GM21529 (cell line): ENCODE results near the gene FMN2.

ENCODE experiments used
- ATAC-seq: cut with Tn5 transposase; IDR thresholded peaks from one replicate; pipeline ENCODE4 v1.9.1; 2021; ENCODE audit not compliant: unreplicated experiment

Gene FMN2

GRCh38 chr1:240193679-240194078 is 102.0 kb downstream of the FMN2 start:
- no peak for ATAC-seq

GRCh38 chr1:240194120-240194519 is 102.4 kb downstream of the FMN2 start:
- ATAC-seq, result no peak

DNA sequence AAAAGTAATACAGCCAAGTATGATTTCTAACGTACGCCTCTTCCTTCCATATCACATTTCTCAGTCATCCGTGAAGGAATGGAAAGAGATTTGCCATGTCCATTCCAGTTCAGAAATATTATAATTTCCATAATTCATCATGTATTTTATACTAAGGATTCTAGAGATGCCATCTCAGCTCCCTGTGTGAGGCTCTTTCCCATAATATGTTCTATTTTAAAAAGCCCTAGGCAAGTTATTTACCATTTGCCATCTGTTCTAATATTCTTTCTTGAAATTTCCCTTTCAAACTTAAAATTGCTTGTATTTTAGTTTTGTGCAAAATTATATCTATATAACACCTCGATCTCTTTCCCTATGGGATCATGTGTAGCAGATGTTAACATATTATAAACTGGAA is 106.7 kb downstream of the FMN2 start:
- no peak for ATAC-seq

GRCh38 chr1:240199758-240200645 is 108.3 kb downstream of the FMN2 start:
- ATAC-seq, result no peak

GRCh38 chr1:240201931-240202330 is 110.2 kb downstream of the FMN2 start:
- no peak for ATAC-seq

DNA sequence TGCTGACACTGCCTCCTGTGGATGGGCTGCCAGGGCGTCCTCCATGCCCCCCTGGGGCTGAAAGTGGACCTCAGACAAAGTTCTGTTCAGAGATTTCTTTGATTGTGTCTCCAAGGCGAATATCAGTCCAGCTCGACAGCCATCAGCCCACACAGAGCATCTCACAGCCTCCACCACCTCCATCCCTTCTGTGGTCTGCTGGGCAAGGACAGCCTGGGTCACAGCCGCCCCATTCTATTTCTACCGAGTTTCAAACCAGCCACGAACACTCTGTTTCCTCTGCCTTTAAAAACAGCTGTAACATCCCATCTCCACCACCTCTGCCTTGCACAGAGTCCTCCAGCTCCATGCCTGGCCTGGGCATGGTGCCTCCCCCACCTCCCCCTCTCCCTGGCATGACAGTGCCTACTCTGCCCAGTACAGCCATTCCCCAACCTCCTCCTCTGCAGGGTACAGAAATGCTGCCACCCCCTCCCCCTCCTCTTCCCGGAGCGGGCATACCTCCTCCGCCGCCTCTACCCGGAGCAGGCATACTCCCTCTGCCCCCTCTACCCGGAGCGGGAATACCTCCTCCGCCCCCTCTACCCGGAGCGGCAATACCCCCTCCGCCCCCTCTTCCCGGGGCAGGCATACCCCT is 115.5 kb downstream of the FMN2 start:
- ATAC-seq, result no peak

DNA sequence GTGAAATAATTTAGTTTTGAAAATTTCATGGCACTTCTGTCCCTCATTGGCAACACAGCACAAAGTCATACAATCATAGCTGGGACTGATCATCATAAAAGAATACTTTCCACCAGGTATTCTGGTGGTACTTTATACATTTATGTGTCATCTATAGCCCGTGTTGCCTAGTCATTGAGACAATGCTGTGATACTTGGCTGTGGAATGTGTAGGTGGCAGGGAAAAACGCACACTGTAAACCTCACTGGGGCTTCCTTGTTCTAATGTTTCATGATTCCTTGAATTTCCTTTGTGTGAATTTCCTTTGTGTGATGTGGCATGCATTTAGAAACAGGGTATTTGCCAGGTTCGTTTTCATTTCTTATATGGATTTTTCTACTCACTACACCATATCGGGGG is 118.3 kb downstream of the FMN2 start:
- no peak for ATAC-seq

- no peak for ATAC-seq
These were observed 120.9 kb downstream of the FMN2 start for GRCh38 chr1:240212556-240212955.

DNA sequence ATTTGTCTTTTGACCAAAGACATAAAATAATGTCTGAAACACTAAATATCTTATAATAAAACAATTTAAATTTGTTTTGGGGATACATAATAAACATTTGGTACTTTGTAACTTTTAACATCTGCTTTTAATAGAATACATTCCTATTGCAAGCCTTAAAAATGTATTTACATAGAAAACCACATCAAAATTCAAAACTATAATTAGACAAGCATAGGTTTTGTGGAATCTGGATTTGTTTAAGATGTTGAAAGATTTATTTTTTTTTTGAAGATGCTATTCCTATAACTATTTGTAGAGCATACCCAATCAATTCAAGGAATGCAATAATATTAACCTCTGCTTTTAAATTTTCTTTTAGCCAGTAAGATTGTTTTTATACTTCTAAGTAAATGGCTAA is 125.7 kb downstream of the FMN2 start:
- no peak for ATAC-seq

GRCh38 chr1:240219104-240219503 is 127.4 kb downstream of the FMN2 start:
- ATAC-seq, result no peak

DNA sequence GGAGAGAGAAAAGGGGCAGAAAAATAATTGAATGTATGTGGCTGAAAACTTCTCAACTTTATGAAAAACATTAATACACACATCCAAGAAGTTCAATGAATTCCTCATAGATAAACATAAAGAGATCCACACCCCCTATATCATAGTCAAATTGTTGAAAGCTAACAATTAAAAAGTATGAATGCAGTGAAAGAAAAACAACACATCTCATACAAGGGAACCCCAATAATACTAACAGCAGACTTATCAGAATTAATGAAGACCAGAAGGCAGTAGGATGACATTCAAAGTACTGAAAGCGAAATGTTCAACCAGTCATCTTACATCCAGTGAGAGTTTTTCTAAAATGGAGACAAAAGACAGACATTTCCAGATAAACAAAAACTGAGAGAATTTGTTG is 134.4 kb downstream of the FMN2 start:
- ATAC-seq, result no peak

GRCh38 chr1:240230816-240231215 is 139.1 kb downstream of the FMN2 start:
- no peak for ATAC-seq

- ATAC-seq, result no peak
These were observed 140.8 kb downstream of the FMN2 start for GRCh38 chr1:240232530-240232929.

- ATAC-seq, result no peak
These were observed 143.0 kb downstream of the FMN2 start for GRCh38 chr1:240234485-240235210.

DNA sequence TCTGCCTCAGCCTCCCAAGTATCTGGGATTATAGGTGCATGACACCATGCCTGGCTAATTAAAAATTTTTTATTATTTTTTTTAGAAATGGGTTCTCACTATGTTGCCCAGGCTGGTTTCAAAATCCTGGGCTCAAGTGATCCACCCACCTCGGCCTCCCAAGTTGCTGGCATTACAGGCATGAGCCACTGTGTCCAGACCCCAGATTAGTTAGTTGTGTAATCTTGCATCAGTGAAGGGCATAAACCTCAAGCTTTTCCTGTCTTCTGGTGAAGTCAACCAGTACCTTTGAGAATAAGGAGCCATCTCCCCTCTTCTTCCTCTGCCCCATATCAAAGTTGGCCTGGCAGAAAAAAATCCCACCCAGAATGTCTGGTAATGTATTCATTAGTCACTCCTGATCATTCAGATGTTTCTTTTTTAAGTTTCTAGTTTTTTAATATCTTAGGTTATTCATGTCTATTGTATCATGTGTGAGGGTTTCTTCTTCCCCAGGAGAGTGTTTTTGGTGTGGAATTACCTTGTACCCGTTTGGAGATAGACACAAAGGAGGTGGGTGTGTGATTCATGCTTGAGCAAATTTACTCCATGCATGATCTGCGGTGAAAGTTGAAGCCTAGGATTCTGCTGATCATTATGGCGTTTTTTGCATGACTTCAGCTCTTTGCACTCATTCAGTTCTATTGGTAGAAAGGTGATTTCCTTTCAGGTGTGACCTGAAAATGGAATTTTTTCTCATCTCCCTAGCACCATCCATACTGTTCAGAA is 144.0 kb downstream of the FMN2 start:
- no peak for ATAC-seq

DNA sequence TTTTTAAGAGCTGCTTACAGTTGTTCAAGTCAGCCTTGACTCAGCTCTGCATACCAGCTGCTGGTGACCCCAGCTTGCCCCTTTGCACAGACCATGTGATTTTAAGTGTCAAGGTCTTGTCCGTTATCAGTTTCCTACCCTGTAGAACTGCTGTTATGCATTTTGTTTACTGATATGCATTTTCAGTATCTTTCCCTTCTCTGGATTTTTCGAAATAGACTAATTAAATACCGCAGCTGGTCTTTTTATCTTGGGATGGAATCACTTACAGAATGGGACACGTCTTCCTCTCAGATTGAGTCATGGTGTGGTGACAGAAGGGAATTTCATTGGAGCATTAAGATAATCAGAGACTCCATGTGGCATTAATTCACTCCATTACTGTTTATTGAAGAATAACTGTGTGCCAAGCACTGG is 145.6 kb downstream of the FMN2 start:
- no peak for ATAC-seq

- no peak for ATAC-seq
These were observed 147.6 kb downstream of the FMN2 start for GRCh38 chr1:240239309-240239708.

- ATAC-seq, result no peak
These were observed 149.6 kb downstream of the FMN2 start for GRCh38 chr1:240241278-240241677.

DNA sequence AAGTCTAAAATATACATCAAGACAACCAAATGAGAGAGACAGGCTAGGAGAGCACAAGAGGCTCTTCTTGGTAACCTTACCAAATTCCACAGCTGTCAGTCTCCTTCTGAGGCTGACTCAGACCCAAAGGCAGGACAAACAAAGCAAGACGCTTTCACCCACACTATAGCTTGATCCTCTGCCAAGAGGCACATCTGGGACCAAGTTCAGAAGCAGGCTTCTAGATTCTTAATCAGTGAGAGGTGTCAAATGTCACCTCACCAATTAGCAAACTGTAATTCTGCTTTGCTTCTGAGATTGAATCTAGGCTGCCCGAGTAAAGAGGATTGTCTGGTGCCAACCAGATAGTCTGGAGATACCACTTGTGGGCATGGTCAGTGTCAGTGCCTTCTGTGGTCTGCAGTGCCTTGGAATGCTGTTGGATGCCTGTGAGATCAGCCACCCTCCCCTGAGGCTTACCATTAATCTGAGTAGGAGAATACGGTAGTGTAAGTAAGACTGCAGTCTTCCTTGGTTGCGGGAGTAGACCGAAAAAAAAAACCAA is 151.0 kb downstream of the FMN2 start:
- ATAC-seq, result no peak

DNA sequence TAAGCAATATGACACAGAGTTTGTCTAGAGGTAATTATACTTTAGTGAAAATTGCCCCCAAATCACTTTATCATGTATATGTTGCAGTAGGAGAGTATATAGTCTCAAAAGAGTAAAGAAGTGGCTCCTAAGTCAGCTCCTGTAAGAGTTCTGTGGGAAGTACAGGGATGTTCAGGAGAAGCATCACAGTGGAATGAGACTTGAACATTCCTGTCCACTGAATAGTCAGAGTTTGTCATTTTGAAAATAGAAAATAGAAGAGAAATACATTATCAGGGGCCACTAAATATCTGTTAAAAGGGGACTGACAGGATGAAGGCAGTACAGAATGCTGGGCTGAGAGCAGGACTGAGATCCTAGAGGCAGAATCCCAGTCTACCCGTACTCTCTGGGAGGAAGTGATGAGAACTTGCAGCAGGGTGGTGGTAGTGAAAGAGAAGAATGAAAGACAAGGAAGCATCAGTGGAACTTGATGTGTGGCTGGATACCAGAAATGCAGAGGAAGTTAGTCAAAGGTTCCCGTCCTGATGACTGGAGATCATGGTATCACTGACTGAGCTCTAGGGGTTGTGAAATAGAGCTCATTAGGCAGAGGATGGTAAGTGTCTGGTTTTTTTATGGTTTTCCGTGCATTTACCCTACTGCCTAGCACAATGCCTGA is 153.4 kb downstream of the FMN2 start:
- no peak for ATAC-seq
